ENCODE data around the gene FKBP4. TPM values are rescaled to one million over a fixed set of nuclear protein-coding genes. Genes with fewer than 3 reads are reported as not detected.

Gene FKBP4
- total and polyA plus RNA-seq, 12 donors, result 18.9 to 110 (median 44.3) TPM

GRCh38 chr12:2845280-2845679 lies 50.5 kb downstream of the FKBP4 start:
- intact Hi-C loops (cut with DNase I), result no loop called here
- TF ChIP-seq POLR2A (IDR thresholded peaks at IDR 0.05) (no peak), CTCF (IDR thresholded peaks at IDR 0.05) (no peak)
- DNase-seq, result peak in 6 of 7 donors; percentile 35 to 74 (median 57)
- H3K4me3 ChIP-seq, result no peak overlapping the region
- H3K27me3 ChIP-seq, result no peaks in the 10 kb centered on the region
- peak overlapping the region in 3 of 5 donors; percentile 21 to 79 (median 68) for H3K27ac ChIP-seq
- H3K4me1 ChIP-seq (replicated peaks in 1 of 2), result no peaks in the 10 kb centered on the region
- H3K36me3 ChIP-seq (replicated peaks in 1 of 2), result no peaks in the 10 kb centered on the region
- H3K9me3 ChIP-seq (replicated peaks in 1 of 3), result no peaks in the 10 kb centered on the region
- 40 to 49% (median 45%) methylated on average over 4 to 6 of the region's 6 CpGs for WGBS, 4 donors

- no peaks in the 10 kb centered on the region for H3K9me3 ChIP-seq (replicated peaks in 1 of 3)
- H3K27me3 ChIP-seq, result no peaks in the 10 kb centered on the region
- intact Hi-C loops (cut with DNase I), result loop anchor here in 1 of 2 donors (10.0 kb wide), 2 partner anchors 93 to 193 kb away; no protein-coding TSS in a partner anchor
- H3K27ac ChIP-seq, result no peak overlapping the region
- no peak for DNase-seq
- TF ChIP-seq POLR2A (IDR thresholded peaks at IDR 0.05) (no peak), CTCF (IDR thresholded peaks at IDR 0.05) (no peak)
- no peak overlapping the region for H3K4me3 ChIP-seq
- 86 to 95% (median 92%) methylated on average over 3 of the region's 3 CpGs for WGBS, 4 donors
- H3K4me1 ChIP-seq (replicated peaks in 1 of 2), result no peaks in the 10 kb centered on the region
- H3K36me3 ChIP-seq (replicated peaks in 1 of 2), result no peaks in the 10 kb centered on the region
Observed at GRCh38 chr12:2851931-2852330, 57.2 kb downstream of the FKBP4 start.

GRCh38 chr12:2853626-2854025 lies 58.9 kb downstream of the FKBP4 start:
- TF ChIP-seq POLR2A (IDR thresholded peaks at IDR 0.05) (no peak), CTCF (IDR thresholded peaks at IDR 0.05) (peak; percentile 59 to 81 (median 70))
- DNase-seq, result peak; percentile 72 to 92 (median 81)
- H3K9me3 ChIP-seq (replicated peaks in 1 of 3), result no peaks in the 10 kb centered on the region
- 16 to 25% (median 20%) methylated on average over 11 of the region's 11 CpGs for WGBS, 4 donors
- no peaks in the 10 kb centered on the region for H3K4me1 ChIP-seq (replicated peaks in 1 of 2)
- H3K27ac ChIP-seq, result no peak overlapping the region
- no peak overlapping the region for H3K4me3 ChIP-seq
- no peaks in the 10 kb centered on the region for H3K27me3 ChIP-seq
- intact Hi-C loops (cut with DNase I), result loop anchor here in 1 of 2 donors (10.0 kb wide), 2 partner anchors 91 to 191 kb away; no protein-coding TSS in a partner anchor
- H3K36me3 ChIP-seq (replicated peaks in 1 of 2), result no peaks in the 10 kb centered on the region

Other genes starting within 250 kb of the FKBP4 start
- 10 to 100 TPM; 20.3 to 46.2 (median 25.7) TPM for gene ITFG2, start 17.7 kb downstream of the FKBP4 start, total RNA-seq
- 10 to 100 TPM; 28.8 to 63.0 (median 47.7) TPM for gene ITFG2, start 17.7 kb downstream of the FKBP4 start, polyA plus RNA-seq
- gene NRIP2, start 40.1 kb downstream of the FKBP4 start, total RNA-seq, result 1 to 10 TPM in 8 of 9 donors, under 1 TPM in 1; 0.87 to 9.1 (median 2.3) TPM
- 1 to 10 TPM; 1.9 to 5.9 (median 5.5) TPM for gene NRIP2, start 40.1 kb downstream of the FKBP4 start, polyA plus RNA-seq
- gene TEX52, start 62.1 kb downstream of the FKBP4 start, total RNA-seq, result not detected
- gene TEX52, start 62.1 kb downstream of the FKBP4 start, polyA plus RNA-seq, result not detected
- gene FOXM1, start 82.2 kb downstream of the FKBP4 start, total RNA-seq, result 1 to 10 TPM in 8 of 9 donors, under 1 TPM in 1; 0.79 to 8.6 (median 3.2) TPM
- gene FOXM1, start 82.2 kb downstream of the FKBP4 start, polyA plus RNA-seq, result 1 to 10 TPM in 2 of 3 donors, under 1 TPM in 1; 0.97 to 2.4 (median 1.0) TPM
- gene RHNO1, start 82.3 kb downstream of the FKBP4 start, total RNA-seq, result 10 to 100 TPM in 8 of 9 donors, 1 to 10 TPM in 1; 5.0 to 30.7 (median 14.2) TPM
- 10 to 100 TPM; 14.2 to 29.0 (median 15.5) TPM for gene RHNO1, start 82.3 kb downstream of the FKBP4 start, polyA plus RNA-seq
- gene TULP3, start 95.9 kb downstream of the FKBP4 start, total RNA-seq, result 10 to 100 TPM; 16.9 to 40.5 (median 24.1) TPM
- gene TULP3, start 95.9 kb downstream of the FKBP4 start, polyA plus RNA-seq, result 10 to 100 TPM; 19.3 to 36.6 (median 25.9) TPM
- gene TEAD4, start 164.4 kb downstream of the FKBP4 start, total RNA-seq, result 10 to 100 TPM in 3 of 9 donors, 1 to 10 TPM in 6; 1.2 to 16.6 (median 8.1) TPM
- gene TEAD4, start 164.4 kb downstream of the FKBP4 start, polyA plus RNA-seq, result 1 to 10 TPM; 4.0 to 8.2 (median 5.6) TPM

Data from adrenal gland (tissue), 12 donors.